ENCODE results near the gene PRDM5.

The PRDM5 gene

DNA sequence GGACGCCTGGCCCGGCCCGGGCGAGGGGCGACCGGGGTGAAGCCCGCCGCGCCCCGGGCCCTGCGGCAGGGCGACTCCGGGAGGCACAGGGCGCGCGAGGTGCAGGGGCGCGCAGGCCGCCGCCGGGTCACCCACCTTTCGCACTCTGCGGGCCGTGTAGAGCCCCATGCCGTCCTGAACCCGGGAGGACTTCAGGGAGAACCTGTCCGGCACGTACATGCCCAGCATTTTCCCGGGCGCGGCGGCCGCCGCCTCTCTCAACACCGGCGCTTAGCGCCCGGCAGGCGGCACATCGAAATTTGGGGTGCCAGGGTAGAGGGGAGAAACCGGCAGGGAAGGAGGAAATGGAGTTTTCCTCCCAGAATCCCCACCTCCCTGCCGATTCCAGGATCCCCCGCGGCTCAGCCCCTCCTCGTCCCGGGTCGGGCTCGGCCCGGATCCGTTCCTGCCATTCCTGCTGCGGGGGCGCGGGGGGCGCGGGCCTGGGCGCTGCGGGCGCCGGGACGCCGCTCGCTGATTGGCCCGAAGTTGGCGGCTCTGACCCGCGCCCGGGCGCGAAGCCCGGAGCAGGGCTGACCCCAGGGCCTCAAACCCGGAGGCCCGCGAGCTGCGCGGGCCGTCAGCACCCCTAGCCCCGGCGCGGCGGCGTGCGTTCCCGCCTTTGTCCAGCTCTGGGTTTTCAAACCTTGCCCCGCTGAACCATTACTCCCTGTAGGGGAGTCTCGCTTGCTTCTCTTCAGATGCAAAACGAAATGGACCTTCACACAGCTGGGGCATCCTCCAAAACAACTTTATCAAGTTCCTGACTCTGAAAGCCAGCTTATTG, at the start of gene PRDM5:
TSS of gene PRDM5 (minus strand) at position 346 of the 826 bp plus-strand sequence. CDS start at position 228, 118 bp downstream.
- peak; percentile 66 for DNase-seq (ENCODE audit: low spot score)
- FAIRE-seq: no peak

DNA sequence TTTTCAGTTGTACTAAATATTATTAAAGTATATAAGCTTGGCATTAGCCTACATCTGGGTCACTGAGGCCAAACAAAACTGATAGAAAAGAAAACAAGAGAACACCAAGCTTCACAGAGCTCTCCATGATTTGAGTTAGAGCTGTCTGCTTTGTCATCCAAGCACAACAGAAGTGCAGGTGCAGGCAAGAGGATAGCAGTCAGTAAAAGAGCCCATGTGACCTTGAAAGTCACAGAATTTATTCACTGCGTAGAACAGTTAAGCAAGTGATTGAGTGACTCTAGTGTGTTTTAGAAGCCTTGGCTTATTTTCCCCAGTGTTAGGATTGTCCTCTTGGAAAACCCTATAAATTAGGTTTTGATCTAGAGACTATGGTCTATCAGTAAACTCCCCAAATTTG, 49.4 kb upstream of the PRDM5 start:
- DNase-seq (ENCODE audit: low spot score) (no peak), FAIRE-seq (no peak)

DNA sequence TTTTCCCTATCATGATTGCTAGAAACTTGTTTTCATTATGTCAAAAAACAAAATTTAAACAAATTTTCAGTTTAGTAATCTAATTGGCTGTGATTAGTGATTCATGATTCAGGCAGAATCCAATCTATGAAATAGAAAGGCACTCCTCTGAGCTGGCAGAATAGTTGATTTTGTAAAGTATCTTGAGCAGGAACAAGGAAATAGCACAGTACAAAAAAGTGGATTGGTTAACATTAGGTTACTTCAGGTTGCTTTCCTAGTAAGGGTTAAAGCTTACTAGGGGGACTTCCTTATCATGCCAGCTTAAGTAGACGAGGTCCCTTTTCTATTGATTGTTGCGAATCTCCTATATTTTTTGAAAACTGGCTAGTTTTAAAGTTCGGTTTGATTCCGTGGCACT, 43.4 kb upstream of the PRDM5 start:
- DNase-seq (ENCODE audit: low spot score): no peak
- FAIRE-seq: no peak

DNA sequence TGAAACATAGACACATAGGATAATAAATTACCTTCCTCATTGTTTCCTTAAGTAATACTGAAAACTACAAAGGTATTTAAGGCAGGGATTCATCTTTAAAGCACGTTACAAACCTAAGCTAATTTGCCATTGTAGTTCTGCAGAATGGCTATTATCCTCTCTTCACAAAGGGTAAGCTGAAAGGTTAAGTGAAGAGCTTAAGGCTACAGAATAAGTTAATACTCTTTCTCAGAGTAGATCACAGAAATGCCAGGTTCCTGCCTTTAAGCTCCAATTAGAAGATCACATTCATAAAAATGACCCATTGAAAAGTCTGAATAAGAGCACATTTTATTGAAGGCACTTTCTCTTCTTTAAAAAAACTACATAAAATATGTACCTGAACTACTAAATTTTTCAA, 42.1 kb upstream of the PRDM5 start:
- FAIRE-seq: no peak
- no peak for DNase-seq (ENCODE audit: low spot score)

DNA sequence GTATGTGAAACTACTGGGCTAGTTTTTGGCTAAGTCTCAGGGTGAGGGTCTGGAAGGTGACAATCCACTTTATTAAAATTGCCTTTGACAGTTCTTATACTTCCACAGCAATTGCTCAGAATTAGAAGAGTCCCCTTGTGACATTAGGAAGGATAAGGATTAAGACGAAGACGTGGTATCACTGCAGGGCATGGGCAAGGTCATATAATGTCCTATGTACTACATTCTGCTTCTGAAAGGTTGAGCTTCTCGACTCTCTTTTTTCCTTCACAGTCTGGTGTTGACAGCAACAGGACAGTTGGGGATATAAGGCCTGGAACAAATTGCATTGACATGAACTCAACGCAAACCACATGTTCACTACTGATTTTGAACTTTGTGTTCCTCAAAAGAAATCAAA, 40.9 kb upstream of the PRDM5 start:
- no peak for FAIRE-seq
- no peak for DNase-seq (ENCODE audit: low spot score)

DNA sequence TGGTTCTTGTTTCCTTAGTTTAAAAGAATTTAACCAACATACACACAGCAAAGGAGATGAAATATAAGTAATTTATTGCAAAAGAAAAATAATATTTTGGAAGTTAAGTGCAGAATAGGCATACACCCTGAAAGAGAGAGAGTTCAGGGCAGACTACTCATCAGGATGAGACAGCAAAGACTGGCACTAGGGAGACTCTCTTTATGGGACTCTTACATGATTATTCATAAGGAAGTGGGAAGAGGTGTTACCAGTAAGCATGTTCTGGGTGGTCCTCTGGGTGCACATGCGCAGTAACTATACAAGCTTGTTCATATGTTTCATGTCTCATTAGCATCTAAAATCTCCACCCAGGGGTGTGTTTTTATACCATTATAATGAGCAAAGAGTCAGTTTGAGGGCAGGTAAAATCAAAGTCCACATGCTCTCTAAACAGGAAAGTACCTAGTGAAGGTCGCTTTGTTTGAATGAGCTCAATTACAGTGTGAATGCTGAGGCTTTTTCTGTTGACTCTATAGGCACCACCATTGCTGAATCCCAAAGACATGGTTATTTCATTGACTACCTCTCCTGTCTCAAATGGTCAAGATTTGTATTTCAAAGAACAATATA, 38.2 kb upstream of the PRDM5 start:
- no peak for FAIRE-seq
- DNase-seq (ENCODE audit: low spot score): no peak

DNA sequence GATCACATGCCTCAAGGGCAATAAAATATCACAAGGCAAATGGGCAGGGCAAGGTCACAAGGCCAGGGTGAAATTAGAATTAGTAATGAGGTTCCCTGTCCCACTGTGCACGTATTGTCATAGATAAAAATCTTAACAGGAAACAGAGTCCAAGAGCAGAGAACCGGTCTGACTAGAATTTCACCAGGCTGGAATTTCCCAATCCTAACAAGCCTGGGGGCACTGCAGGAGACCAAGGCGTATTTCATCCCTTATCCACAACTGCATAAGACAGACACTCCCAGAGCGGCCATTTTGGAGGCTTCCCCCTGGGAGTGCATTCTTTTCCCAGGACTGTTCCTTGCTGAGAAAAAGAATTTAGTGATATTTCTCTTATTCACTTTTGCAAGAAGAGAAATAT, 25.9 kb upstream of the PRDM5 start:
- FAIRE-seq (no peak), DNase-seq (ENCODE audit: low spot score) (no peak)

DNA sequence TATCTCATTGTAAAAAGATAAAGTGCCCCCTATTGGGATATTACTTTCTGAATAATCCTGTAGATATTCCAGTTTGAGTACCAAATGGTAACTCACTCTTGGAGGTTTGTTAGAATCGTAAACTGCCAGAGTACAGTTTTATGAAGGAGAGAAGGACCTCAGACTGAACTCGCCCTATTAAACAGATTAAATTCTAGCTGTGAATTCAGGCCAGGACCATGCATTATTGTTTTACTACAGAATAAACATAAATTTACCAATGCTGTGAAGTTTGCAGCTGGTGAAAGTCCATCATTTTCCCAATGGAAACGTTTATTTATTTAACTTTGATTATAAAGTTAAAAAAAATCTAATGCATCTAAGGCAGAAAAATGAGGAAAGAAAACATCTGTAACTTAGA, 20.2 kb upstream of the PRDM5 start:
- DNase-seq (ENCODE audit: low spot score): no peak
- FAIRE-seq: no peak

DNA sequence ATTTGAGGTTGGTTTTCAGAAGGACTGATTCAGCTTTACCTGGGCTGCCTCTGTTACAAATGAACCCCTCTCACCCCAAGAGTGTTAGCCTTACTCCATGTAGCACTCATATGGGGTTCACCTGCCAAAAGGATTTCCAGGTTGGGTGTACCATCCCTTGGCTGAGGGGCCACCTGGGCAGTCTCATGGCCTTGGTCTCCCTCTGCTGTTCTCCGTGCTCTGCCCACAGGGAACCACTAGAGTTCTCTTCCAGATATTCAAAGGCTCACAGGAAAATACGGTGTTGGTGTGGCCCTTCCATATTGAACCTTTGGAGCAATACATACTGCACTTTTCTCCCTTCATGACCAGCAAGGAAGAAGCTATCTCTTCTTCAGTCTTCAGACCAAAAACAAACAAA, 18.0 kb upstream of the PRDM5 start:
- DNase-seq (ENCODE audit: low spot score) (no peak), FAIRE-seq (no peak)

DNA sequence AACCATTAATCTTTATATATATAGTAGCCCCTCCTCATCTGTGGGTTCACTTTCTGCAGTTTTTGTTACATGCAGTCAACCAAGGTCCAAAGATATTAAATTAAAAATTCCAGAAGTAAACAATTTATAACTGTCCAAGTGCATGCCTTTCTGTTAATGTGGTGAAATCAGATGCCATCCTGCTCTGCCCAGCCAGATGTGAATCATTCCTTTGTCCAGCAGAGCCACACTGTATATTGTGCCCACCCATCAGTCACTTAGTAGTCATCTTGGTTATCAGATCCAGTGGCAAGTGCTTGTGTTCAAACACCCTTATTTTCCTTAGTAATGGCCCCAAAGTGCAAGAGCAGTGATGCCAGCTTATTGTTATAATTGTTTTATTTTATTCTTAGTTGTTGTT, 17.2 kb upstream of the PRDM5 start:
- DNase-seq (ENCODE audit: low spot score) (no peak), FAIRE-seq (no peak)

DNA sequence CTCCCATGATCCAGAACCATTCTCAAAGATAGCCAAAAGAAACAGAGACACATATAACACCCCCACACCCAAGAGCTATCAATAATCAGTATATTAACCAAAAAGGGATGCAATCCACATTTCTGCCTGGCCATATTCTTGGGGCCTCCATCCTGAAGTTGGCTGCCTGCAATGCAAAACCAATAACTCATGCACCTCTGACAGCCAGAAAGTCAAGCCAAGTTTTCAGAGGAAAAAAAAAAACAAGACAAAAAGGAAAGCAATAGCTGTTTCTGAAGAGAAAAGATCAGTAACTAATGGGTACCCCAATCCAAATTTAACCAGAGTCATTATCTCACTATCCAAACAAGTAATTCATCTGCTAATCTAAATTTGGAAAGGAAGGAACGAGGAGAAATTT, 7.3 kb upstream of the PRDM5 start:
- no peak for FAIRE-seq
- DNase-seq (ENCODE audit: low spot score): no peak

DNA sequence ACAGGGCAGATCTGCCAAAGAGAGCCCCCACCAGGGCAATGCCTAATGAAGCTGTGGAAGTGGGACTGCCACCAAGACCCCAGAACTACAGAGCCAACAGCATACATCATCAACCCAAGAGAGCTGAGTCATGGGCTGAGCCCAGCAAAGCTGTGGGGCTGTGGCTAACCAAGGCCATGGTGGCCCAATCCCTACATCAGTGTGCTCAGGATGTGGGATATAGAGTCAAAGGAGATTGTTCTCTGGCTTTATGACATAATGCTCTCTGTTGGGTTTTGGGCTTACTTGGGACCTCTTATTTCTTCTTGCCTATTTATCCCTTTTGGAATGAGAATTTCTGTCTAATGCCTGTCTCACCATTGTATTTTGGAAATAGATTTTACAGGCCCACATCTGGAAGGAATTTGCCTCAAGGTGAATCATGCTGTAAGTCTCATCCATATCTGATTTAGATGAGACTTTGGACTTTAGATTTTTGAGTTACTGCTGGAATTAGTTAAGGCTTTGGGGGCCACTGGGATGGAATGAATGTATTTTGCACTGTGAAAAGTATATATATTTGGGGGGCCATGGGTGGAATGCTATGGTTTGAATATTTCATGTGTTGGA, 5.4 kb upstream of the PRDM5 start:
- DNase-seq (ENCODE audit: low spot score) (no peak), FAIRE-seq (no peak)

DNA sequence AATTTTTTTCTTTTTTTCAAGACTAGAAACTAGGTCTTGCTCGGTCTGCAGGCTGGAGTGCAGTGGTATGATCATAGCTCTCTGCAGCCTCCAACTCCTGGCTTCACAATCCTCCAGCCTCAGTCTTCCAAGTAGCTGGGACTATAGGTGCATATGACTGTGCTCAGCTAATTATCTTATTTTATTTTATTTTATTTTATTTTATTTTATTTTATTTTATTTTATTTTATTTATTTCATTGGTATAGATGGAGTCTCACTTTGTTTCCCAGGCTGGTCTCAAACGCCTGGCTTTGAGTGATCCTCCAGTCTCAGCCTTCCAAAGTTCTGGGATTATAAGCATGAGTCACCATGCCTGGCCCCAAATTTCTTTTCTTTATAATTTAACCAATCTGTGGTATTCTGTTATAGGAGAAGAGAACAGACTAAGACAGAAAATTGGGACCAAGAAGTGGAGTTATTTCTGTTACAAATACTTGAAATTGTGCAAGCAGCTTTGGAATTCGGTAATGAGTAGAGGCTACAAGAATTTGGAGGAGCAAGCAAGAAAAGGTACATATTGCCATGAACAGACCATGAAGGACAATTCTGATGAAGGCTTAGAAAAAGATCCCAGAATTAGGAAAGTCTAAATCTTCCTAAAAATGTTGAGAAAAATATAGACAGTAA, 4.0 kb upstream of the PRDM5 start:
- DNase-seq (ENCODE audit: low spot score) (no peak), FAIRE-seq (no peak)

DNA sequence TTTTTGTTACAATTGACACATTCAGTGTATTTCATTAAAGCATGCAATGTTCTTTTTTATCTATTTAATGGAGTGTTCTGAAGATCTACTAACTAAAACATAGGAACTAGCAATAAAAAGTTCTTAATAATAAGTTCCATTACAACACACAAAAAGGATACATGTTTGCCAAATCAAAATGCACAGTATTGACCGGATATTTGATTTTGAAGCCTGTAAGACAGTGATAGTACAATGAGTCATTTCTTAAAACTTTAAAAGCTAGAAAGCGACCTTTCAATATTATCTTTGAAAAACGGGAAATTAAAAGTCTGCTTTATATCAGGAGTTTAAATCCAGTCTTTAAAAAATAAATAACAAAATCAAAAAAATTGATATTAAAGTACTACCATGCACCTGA, 2.4 kb upstream of the PRDM5 start:
- FAIRE-seq (no peak), DNase-seq (ENCODE audit: low spot score) (no peak)

DNA sequence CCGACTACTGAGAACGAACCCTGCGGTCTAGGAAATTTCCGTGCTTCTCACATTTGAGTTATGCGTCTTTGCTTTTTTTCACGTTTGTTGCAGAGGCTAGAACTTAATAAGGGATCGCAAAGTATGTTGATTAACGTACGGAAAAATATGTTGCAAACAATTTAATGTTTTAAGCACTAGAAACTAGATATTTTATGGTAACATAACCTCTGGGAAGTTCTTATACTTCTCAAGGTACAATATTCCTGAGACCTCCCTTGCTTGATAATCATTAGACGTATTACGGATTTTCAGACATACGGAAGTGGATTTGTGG, 639 bp upstream of the PRDM5 start:
- FAIRE-seq (no peak), DNase-seq (ENCODE audit: low spot score) (no peak)

DNA sequence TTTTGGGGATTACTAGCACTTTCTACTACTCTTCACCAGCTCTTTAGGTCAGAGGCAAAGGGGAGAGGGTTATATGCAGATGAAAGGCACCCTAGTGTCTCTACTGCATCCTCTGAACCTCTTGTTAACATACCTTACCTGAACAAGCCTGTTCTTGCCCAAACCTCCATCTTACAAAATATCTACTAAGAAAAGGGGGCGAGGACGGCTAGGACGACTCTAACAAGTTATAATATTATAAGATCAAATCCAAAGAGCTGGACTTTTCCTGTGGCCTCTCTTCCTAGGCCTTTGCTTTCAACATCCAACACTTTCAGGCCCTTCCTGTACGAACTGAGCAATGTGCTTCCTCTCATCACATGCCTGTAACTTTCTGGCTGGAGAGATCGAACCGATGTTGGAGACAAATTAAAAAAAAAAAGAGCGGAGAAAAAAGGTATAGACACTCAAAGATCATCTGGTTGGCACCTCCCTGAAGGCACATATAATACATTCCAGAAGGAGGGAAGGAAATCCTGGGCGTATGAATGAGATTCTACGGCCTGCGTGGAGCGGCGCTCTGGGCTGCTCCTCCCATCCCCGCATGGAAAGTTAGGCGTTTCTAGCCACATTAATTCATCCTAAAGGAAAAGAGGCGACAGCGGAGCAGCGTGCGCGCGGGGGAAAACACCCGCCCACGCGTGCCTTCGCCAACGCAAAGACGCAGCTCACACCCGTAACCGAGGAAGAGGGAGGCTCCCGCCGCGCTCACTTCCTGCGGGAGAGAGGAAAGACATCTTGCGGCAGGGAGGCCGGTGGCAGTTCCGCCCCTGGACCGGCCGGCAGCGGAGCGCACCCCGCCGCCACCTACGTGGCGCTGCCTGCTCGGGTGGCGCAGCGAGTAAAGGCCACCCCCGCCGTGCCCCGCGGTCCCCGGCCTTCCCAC, 808 bp downstream of the PRDM5 start:
- DNase-seq (ENCODE audit: low spot score): peak; percentile 80
- FAIRE-seq: peak; percentile 86

DNA sequence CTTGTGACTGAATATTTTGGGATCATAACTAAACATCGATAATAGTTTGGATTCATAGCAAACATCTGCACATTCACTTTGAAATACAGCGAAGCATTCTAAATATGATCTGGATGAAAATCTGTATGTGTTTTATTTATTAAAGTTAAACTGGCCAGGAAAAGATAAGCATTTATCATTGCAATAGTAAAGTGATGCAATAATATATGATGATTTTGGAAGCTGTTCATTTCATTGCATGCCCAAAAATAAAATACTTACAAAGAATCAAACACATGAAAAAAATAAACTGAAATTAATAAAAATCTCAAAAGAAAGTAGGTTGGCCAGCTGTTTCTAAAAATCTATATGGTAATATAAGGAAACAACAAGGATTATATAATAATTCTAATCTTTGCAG, 1.9 kb downstream of the PRDM5 start:
- FAIRE-seq (no peak), DNase-seq (ENCODE audit: low spot score) (no peak)

DNA sequence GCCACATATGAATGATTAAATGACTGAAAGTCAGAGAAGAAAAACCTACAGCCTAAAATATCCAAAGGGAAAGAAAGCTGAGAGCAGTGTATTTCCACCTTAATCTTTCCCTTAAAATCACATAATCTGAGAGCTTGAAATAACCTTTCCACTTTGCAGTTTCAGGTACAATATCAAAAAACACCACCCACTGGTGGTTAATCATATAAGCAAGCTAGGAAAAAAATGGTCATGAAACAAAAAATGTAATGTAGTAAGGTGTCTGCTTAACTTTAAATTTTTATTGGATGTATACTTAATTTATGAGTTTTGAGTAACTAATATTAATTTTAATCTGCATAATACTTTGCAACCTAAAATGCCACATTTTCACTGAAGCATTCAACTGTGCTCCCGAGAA, 3.2 kb downstream of the PRDM5 start:
- FAIRE-seq: no peak
- DNase-seq (ENCODE audit: low spot score): no peak

DNA sequence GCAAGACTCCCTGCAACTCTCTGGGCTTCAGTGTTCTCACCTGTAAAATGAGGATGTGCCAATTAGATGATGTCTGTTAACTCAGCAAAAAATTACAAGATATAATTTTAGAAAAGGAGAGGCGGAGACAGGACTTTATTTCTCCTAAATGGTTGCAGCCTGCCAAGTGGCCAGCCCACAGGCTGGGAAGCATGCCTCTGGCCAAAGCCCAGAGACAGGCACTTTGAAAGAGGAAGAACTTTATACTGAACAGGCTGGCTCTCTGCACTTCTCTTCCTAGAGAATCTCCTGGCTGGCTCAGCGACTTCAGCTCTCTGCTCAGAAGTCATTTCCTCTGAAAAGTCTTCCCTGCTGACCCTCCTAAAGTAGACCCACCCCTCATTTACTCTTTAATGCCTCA, 3.7 kb downstream of the PRDM5 start:
- no peak for DNase-seq (ENCODE audit: low spot score)
- no peak for FAIRE-seq

DNA sequence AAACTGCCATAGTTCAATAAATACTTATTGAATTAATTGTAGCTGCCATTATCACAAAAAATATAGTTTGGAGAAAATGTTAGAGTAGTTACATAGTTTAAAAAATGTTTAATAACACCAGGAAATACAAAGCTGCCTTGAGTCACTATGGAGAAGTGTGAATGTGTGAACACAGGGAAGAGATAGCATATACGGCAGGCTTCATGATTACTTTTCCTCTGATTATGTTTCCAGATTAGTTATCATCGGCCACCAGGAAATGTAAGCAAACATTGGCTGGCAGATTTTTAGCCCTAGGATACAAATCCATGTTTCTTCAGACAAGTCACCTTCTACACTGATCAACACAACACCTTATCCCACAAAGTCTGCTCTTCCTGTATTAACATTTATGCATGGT, 4.4 kb downstream of the PRDM5 start:
- DNase-seq (ENCODE audit: low spot score) (no peak), FAIRE-seq (no peak)

DNA sequence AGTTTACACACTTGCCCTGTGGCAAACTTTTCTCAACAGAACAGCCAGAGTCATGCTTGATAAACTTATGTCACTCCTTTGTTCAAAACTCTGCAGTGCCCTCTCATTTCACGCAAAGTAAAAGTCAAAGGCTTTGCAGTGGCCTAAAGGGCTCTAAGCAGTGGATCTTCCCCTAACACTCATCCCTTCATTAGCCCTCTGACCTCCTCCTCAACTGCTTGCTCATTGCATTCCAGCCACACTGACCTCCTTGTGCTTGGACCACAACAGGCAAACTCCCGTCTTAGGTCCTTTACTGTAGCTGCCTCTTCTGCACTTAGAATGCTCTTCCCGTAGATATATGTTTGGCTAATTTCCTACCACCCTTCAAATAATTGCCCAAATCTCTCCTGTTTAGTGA, 5.6 kb downstream of the PRDM5 start:
- FAIRE-seq (no peak), DNase-seq (ENCODE audit: low spot score) (no peak)

All from urothelium cell line (cell line).